ENCODE data around the gene POLR3G.

Gene POLR3G

GRCh38 chr5:90553711-90554110 lies 79.0 kb downstream of the POLR3G start:
- Mint-ChIP-seq H3K27ac (no peak overlapping the region), H3K4me3 (no peak overlapping the region), H3K9me3 (no peaks in the 10 kb centered on the region), H3K4me1 (peaks cover 14% of the 10 kb centered on the region), H3K27me3 (peaks cover 67% of the 10 kb centered on the region), H3K36me3 (no peaks in the 10 kb centered on the region)
- no peak for ATAC-seq

GRCh38 chr5:90554358-90555006 lies 79.8 kb downstream of the POLR3G start:
- Mint-ChIP-seq H3K27me3 (peaks cover 75% of the 10 kb centered on the region), H3K36me3 (no peaks in the 10 kb centered on the region), H3K9me3 (no peaks in the 10 kb centered on the region), H3K4me1 (peaks cover 19% of the 10 kb centered on the region), H3K27ac (no peak overlapping the region), H3K4me3 (no peak overlapping the region)
- ATAC-seq = no peak

- H3K9me3 Mint-ChIP-seq = no peaks in the 10 kb centered on the region
- H3K4me3 Mint-ChIP-seq = no peak overlapping the region
- ATAC-seq = no peak
- no peak overlapping the region for H3K27ac Mint-ChIP-seq
- H3K36me3 Mint-ChIP-seq = no peaks in the 10 kb centered on the region
- H3K27me3 Mint-ChIP-seq = peaks cover 74% of the 10 kb centered on the region
- H3K4me1 Mint-ChIP-seq = peaks cover 14% of the 10 kb centered on the region
These were observed 81.0 kb downstream of the POLR3G start for GRCh38 chr5:90555666-90556065.

GRCh38 chr5:90557391-90557790 lies 82.7 kb downstream of the POLR3G start:
- H3K27me3 Mint-ChIP-seq = peaks cover 79% of the 10 kb centered on the region
- peaks cover 14% of the 10 kb centered on the region for H3K4me1 Mint-ChIP-seq
- no peaks in the 10 kb centered on the region for H3K36me3 Mint-ChIP-seq
- no peak for ATAC-seq
- no peak overlapping the region for H3K27ac Mint-ChIP-seq
- no peak overlapping the region for H3K4me3 Mint-ChIP-seq
- no peaks in the 10 kb centered on the region for H3K9me3 Mint-ChIP-seq

GRCh38 chr5:90557871-90558270 lies 83.2 kb downstream of the POLR3G start:
- Mint-ChIP-seq H3K4me3 (peak overlapping the region; percentile 72), H3K4me1 (peaks cover 14% of the 10 kb centered on the region), H3K27me3 (peaks cover 79% of the 10 kb centered on the region), H3K9me3 (no peaks in the 10 kb centered on the region), H3K36me3 (no peaks in the 10 kb centered on the region), H3K27ac (no peak overlapping the region)
- no peak for ATAC-seq

GRCh38 chr5:90558344-90559192 lies 83.9 kb downstream of the POLR3G start, which contains the start of gene ADGRV1:
Gene ADGRV1, plus strand, starts transcription at chr5:90558797. Its CDS starts 99 bp downstream, at chr5:90558896.
- peak; percentile 47 for ATAC-seq
- Mint-ChIP-seq H3K4me3 (peak within 1 kb of the TSS; percentile 72), H3K36me3 (no peaks in the 10 kb centered on the region), H3K27me3 (peaks cover 81% of the 10 kb centered on the region), H3K27ac (no peak within 1 kb of the TSS), H3K9me3 (no peaks in the 10 kb centered on the region), H3K4me1 (peaks cover 14% of the 10 kb centered on the region)

GRCh38 chr5:90560771-90561170 lies 86.1 kb downstream of the POLR3G start:
- H3K4me1 Mint-ChIP-seq = peaks cover 14% of the 10 kb centered on the region
- H3K36me3 Mint-ChIP-seq = no peaks in the 10 kb centered on the region
- no peaks in the 10 kb centered on the region for H3K9me3 Mint-ChIP-seq
- H3K27ac Mint-ChIP-seq = no peak overlapping the region
- H3K27me3 Mint-ChIP-seq = peaks cover 70% of the 10 kb centered on the region
- ATAC-seq = no peak
- no peak overlapping the region for H3K4me3 Mint-ChIP-seq

GRCh38 chr5:90561766-90562165 lies 87.1 kb downstream of the POLR3G start:
- Mint-ChIP-seq H3K9me3 (no peaks in the 10 kb centered on the region), H3K4me3 (no peak overlapping the region), H3K27me3 (peaks cover 64% of the 10 kb centered on the region), H3K36me3 (no peaks in the 10 kb centered on the region), H3K27ac (no peak overlapping the region), H3K4me1 (peaks cover 14% of the 10 kb centered on the region)
- no peak for ATAC-seq

GRCh38 chr5:90562341-90562740 lies 87.7 kb downstream of the POLR3G start:
- peaks cover 14% of the 10 kb centered on the region for H3K4me1 Mint-ChIP-seq
- no peaks in the 10 kb centered on the region for H3K36me3 Mint-ChIP-seq
- no peaks in the 10 kb centered on the region for H3K9me3 Mint-ChIP-seq
- no peak for ATAC-seq
- no peak overlapping the region for H3K4me3 Mint-ChIP-seq
- H3K27me3 Mint-ChIP-seq = peaks cover 66% of the 10 kb centered on the region
- no peak overlapping the region for H3K27ac Mint-ChIP-seq

- Mint-ChIP-seq H3K4me1 (peaks cover 12% of the 10 kb centered on the region), H3K9me3 (no peaks in the 10 kb centered on the region), H3K27ac (no peak overlapping the region), H3K4me3 (no peak overlapping the region), H3K27me3 (peaks cover 64% of the 10 kb centered on the region), H3K36me3 (no peaks in the 10 kb centered on the region)
- ATAC-seq = no peak
These were observed 88.4 kb downstream of the POLR3G start for GRCh38 chr5:90563108-90563507.
